GM18499 (cell line): Measurements from ENCODE around the gene ZNF266.

ENCODE experiments used
- ATAC-seq: cut with Tn5 transposase; IDR thresholded peaks from one replicate; pipeline ENCODE4 v1.9.1; 2021; ENCODE audit warnings: moderate number of reproducible peaks; ENCODE audit not compliant: insufficient read depth, unreplicated experiment

ZNF266 gene

GRCh38 chr19:9435279-9436268 lies at the start of gene ZNF266:
TSS of gene ZNF266 (minus strand) at chr19:9435573. CDS start at chr19:9420089, 15,484 bp downstream.
- ATAC-seq = peak; percentile 73

- ATAC-seq = no peak
Measured at GRCh38 chr19:9485140-9485539, 49.8 kb upstream of the ZNF266 start.

GRCh38 chr19:9474975-9475374 lies 39.6 kb upstream of the ZNF266 start:
- ATAC-seq = no peak

- no peak for ATAC-seq
Measured at GRCh38 chr19:9467161-9467560, 31.8 kb upstream of the ZNF266 start.

- no peak for ATAC-seq
Measured at GRCh38 chr19:9461938-9462337, 26.6 kb upstream of the ZNF266 start.

- ATAC-seq = no peak
Measured at GRCh38 chr19:9456018-9456689, 20.8 kb upstream of the ZNF266 start.

GRCh38 chr19:9453953-9454352 lies 18.6 kb upstream of the ZNF266 start:
- no peak for ATAC-seq

GRCh38 chr19:9445037-9445436 lies 9.7 kb upstream of the ZNF266 start:
- ATAC-seq = no peak

- ATAC-seq = no peak
Measured at GRCh38 chr19:9436358-9436757, 985 bp upstream of the ZNF266 start.

GRCh38 chr19:9431475-9431874 lies 3.9 kb downstream of the ZNF266 start:
- no peak for ATAC-seq

- ATAC-seq = no peak
Measured at GRCh38 chr19:9430444-9430843, 4.9 kb downstream of the ZNF266 start.

- no peak for ATAC-seq
Measured at GRCh38 chr19:9427941-9428340, 7.4 kb downstream of the ZNF266 start.

- no peak for ATAC-seq
Measured at GRCh38 chr19:9413240-9413954, 22.0 kb downstream of the ZNF266 start.

GRCh38 chr19:9407827-9408226 lies 27.5 kb downstream of the ZNF266 start:
- no peak for ATAC-seq

GRCh38 chr19:9406798-9407352 lies 28.5 kb downstream of the ZNF266 start:
- no peak for ATAC-seq

GRCh38 chr19:9381361-9381785 lies 54.0 kb downstream of the ZNF266 start:
- no peak for ATAC-seq

- ATAC-seq = no peak
Measured at GRCh38 chr19:9370738-9371619, 64.4 kb downstream of the ZNF266 start.

- ATAC-seq = no peak
Measured at GRCh38 chr19:9362905-9363304, 72.5 kb downstream of the ZNF266 start, which contains the start of gene ZNF177. TSS of gene ZNF177 (plus strand) at chr19:9363013. CDS start at chr19:9378312, 15,299 bp downstream.
